Hematopoietic multipotent progenitor cell treated with erythropoietin and hydrocortisone succinate and interleukin-3 and kit ligand, for 4 days (in vitro differentiated cells): ENCODE results near the gene RNF130.

Source experiments
- DNase-seq: peaks from one replicate; pipeline ENCODE4 v3.0.0-alpha.2; 2015

The RNF130 gene

DNA sequence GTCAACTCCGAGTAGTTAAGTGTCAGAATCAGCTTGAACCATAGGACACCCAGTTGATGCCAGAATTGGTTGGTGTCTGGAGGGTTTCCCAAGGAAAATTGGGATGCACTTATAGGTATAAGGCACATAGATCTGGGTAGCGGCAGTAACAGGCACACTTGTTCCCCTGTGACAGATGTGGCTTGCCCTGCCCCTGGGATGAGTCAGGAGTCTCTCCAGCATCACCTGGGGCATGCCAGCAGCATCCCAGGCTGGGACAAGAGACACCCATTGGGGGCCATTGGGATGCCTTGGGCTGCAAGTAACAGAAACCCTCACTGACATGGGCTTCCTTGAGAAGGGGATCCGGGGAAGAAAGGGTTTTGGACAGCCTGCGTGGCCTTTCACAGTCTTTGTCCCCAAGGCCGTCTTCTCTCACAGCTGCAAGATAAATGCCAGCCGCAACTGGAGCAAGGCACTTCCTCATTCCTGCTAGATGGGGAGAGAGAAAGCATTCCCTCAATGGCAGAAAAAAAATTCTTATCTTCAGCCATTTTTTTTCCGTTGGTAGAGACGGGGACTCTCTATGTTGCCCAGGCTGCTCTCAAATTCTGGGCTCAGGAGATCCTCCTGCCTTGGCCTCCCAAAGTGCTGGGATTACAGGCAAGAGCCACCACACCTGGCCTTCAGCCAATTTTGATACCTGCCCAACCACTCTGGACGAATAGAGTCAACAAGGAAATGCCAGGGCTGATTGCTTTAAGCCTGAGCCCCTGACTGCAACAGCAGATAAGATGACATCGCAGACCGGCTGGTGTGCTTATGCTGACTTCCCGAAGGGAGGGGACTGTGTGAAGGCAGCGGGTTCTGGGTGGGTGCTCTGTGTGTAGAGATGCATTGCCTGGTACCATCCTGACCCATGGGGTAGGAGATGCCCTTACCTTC lies 13.3 kb upstream of the RNF130 start:
- DNase-seq: peak; percentile 93

- no peak for DNase-seq
These were observed 12.0 kb upstream of the RNF130 start for GRCh38 chr5:180083529-180084060.

- DNase-seq: no peak
These were observed 11.3 kb upstream of the RNF130 start for GRCh38 chr5:180082633-180083420.

GRCh38 chr5:180081481-180081880 lies 9.9 kb upstream of the RNF130 start:
- no peak for DNase-seq

DNA sequence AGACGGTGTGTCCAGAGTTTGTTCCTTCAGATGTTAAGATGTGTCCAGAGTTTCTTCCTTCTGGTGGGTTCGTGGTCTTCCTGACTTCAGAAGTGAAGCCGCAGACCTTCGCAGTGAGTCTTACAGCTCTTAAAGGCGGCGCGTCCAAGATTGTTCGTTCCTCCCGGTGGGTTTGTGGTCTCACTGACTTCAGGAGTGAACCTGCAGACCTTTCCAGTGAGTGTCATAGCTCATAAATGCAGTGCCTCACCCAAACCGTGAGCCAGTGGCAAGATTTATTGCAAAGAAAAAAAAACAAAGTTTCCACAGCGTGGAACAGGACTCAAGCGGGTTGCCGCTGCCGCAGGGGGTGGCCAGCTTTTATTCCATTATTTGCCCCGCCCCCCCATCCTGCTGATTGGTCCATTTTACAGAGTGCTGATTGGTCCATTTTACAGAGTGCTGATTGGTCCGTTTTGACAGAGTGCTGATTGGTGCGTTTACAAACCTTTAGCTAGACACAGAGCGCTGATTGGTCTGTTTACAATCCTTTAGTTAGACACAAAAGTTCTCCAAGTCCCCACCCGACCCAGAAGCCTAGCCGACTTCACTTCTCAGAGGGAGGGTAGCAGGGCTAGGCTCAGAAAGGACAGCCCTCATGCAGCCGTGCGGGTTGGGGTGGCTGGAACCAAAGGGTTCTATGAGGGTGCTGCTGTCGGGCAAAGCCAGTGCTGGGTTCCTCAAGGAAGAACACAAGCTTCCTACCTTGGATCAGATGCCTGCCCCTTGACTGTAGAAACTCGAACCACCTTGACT lies 9.1 kb upstream of the RNF130 start:
- DNase-seq: peak; percentile 50

DNA sequence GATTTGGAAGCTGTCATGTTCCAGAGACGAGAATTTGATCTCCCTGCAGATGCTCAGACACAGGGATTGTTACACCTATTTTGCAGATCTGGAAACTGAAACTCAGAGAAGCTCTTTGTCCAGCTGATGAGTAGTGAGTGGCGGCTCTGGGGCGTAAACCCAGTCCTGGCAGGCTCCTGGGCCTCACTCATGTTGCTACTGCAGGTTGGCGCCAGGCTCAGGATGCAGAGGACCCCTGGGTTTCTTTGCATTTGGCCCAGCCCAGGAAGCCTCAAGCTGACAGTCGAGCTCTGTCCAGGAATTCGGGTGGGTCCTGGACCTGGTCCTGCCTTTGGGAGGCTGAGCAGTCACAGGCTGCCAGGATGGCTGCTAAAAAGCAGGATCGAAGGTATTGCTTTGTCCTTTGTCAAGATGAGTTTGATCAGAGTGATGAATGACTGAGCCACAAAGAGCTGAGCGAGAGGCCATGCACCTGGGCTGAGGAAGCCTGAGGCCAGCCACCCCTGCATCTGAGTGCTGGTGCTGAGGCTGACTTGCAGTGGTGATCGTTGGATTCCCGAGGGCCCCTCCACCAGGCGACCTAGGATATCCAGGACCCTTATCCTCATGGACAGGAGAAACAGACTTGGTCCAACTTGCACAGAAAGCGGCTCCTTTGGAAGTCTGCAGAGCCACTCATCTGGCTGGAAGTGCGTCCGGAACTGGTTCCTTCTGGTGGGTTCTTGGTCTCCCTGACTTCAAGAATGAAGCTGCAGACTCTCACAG lies 8.3 kb upstream of the RNF130 start:
- no peak for DNase-seq

DNA sequence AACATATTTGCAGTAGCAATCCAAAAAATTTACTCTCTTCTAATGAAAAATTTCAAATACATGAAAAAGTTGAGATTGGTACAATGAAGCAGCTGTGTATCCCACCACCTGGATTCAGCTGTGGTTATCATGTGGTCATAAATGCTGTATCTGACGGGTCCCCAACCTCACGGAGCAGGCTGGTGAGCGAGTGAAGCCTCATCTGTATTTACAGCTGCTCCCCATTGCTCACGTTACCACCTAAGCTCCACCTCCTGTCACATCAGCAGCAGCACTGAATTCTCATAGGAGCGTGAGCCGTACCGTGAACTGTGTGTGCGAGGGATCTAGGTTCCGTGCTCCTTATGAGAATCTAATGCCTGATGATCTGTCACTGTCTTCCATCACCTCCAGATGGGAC lies 6.8 kb upstream of the RNF130 start:
- no peak for DNase-seq

GRCh38 chr5:180077594-180078284 lies 6.2 kb upstream of the RNF130 start:
- no peak for DNase-seq

GRCh38 chr5:180075703-180076102 lies 4.1 kb upstream of the RNF130 start:
- DNase-seq: no peak

GRCh38 chr5:180074462-180074861 lies 2.9 kb upstream of the RNF130 start:
- no peak for DNase-seq

DNA sequence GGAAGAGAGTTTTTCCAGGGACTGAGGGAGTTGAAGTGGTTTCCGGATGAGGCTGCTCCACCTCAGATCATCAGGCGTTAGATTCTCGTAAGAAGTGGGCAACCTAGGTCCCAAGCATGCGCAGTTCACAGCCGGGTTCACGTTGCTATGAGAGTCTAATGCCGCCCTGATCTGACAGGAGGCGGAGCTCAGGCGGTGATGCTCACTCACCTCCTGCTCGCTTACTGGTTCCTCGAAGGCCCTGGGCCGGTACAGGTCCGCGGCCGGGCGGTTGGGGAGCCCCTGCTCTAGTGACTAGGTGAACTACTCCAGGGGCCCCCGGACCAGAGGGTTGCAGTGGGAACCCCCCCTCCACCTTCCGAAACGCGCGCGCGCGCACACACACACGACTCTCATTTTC lies 997 bp upstream of the RNF130 start:
- DNase-seq: no peak

- no peak for DNase-seq
These were observed 643 bp upstream of the RNF130 start for GRCh38 chr5:180072256-180072548.

DNA sequence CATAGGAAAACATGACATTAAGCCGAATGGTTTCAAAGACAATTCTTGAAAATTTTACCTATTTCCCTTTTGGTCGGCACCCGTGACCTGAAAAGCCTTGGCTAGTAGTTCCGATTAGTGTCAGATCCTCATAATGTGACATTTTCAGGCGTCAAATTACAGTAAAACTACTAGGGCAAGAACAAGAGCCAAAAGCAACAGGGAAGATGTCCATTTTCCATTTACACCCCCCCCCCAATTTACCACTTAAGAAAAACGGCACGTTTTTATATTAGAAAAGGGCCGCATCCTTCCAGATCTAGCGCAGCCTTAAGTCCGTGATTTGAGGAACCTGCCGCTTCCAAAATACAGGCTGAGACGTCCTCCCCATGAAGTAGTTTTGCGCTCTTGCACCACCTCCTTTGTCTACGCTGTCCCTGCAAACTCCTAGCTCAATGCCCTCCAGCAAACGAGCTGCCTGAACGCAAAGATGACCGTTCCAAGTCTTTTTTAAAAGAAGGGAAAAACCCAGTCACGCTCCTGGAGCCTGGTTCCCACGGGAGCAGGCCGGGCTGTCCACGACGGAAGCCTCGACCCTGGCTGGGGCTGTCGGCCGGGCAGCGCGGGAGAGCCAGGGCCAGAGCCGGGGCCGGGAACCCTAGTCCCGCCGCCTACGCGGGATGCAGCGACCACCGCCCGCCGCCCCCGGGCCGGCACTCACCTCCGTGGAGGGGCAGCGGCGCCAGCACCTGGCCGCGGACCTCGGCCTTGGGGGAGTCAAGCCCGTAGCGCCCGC lies 616 bp downstream of the RNF130 start:
- DNase-seq: peak; percentile 76

DNA sequence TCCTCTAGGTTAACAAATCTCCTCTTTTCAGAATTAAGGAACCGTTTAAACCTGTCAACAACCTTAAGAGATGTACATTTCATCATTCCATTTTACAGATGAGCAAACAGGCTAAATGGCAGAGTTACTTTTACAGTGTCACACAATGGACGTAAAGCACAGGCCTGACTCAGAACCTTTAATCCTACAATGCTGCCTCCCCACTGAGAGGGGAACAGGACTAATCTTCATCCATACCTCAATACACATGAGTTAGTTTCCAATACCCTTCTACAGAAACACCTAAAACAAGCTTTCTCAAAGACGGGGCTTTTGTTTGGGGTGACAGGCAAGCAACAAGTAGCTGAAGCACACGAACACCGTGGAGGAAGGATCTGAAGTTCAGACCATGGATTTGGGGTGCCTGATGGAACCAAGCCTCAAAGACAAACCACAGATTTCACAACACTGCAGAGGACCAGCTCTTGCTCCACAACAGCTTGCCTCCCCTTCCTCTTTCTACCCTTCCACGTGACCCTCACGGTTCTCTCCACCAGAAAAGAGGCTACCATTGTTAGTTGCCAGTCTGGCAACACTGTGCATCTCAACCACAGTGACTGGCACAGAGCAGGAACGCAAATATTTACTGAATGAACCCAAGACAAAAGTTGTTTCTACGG lies 1.8 kb downstream of the RNF130 start:
- DNase-seq: peak; percentile 95

GRCh38 chr5:180068519-180069090 lies 3.0 kb downstream of the RNF130 start:
- no peak for DNase-seq

DNA sequence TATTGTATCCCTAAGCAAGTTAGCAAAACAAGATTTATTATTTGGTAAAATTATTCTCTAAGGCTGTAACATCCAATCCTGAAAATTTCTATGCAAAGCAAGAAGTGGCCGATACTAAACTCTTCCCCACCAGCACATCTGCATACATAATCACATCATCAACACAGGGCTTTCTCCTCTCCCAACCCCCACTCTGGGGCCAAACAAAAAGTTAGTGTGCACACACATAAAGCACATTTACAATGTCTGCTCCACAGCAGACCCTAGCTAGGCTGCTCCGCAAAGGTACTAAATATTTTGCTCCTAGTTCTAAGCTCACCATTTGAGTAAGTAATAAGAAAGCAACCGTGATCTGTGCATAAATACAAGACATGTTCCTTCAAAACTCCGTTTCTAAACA lies 3.6 kb downstream of the RNF130 start:
- DNase-seq: peak; percentile 61

DNA sequence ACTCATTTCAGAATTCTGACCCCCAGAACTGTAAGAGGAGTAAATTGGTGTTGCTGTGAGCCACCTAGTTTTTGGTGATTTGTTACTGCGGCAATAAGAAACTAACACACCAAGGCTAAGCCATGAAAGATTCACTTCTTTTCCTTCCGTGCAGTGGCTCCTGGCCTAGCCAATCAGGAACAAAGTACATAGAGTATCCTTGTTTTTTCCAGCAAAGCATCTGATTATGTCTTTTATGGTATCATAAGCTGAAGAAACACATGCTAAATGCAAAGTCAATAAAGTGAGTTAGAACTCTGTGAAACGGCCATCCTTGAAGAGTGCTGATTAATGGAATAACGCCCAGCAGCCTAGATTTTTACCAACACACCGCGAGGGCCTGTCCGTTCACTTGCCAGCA lies 11.4 kb downstream of the RNF130 start:
- no peak for DNase-seq

GRCh38 chr5:180059326-180059725 lies 12.2 kb downstream of the RNF130 start:
- DNase-seq: no peak

GRCh38 chr5:180056153-180056552 lies 15.4 kb downstream of the RNF130 start:
- DNase-seq: no peak

GRCh38 chr5:180054226-180054625 lies 17.3 kb downstream of the RNF130 start:
- no peak for DNase-seq
